ENCODE data around the gene ACOX1.

ACOX1 gene

GRCh38 chr17:75922173-75922961, 56.6 kb downstream of the ACOX1 start:
- no peak overlapping the region for H3K27ac Mint-ChIP-seq
- H3K27me3 Mint-ChIP-seq (ENCODE audit: low read depth) = no peaks in the 10 kb centered on the region
- H3K4me1 Mint-ChIP-seq (ENCODE audit: low read depth) = no peaks in the 10 kb centered on the region
- DNase-seq (ENCODE audit: low spot score) = no peak
- peaks cover 3% of the 10 kb centered on the region for H3K36me3 Mint-ChIP-seq (ENCODE audit: low read depth)
- no peaks in the 10 kb centered on the region for H3K9me3 Mint-ChIP-seq
- no peak overlapping the region for H3K4me3 Mint-ChIP-seq

- Mint-ChIP-seq H3K4me3 (no peak overlapping the region), H3K9me3 (no peaks in the 10 kb centered on the region), H3K36me3 (ENCODE audit: low read depth) (peaks cover 6% of the 10 kb centered on the region), H3K4me1 (ENCODE audit: low read depth) (peaks cover 3% of the 10 kb centered on the region), H3K27me3 (ENCODE audit: low read depth) (no peaks in the 10 kb centered on the region), H3K27ac (no peak overlapping the region)
- no peak for DNase-seq (ENCODE audit: low spot score)
Measured at GRCh38 chr17:75921596-75921995, 57.4 kb downstream of the ACOX1 start.

DNA sequence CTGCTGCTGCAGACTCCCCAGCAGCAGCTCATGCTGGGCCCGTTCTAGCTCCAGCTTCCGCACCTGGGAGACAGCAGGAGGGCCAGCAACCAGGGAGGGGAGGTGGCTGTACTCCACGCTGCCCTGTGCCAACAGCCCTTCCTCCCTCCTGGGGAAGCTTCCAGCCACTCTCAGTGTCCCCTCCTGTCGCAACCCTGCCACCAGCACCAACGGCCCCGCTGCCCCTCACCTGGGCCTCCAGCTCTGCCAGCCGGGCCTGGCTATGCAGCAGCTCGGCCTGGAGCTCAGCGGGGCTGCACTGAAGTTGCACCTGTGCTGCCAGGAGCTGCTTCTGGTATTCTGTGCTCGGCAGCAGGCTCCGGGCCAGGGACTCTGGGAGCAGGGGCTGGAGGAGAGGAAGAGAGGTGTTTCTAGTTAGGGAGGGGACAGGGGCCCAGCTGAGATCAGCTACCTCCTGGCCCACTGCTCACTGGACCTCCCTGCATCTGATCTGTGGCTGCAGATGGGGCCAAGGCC, 58.9 kb downstream of the ACOX1 start:
- Mint-ChIP-seq H3K27ac (no peak overlapping the region), H3K36me3 (ENCODE audit: low read depth) (peaks cover 6% of the 10 kb centered on the region)

GRCh38 chr17:75919611-75920010, 59.4 kb downstream of the ACOX1 start:
- peaks cover 3% of the 10 kb centered on the region for H3K4me1 Mint-ChIP-seq (ENCODE audit: low read depth)
- H3K27ac Mint-ChIP-seq = no peak overlapping the region
- H3K27me3 Mint-ChIP-seq (ENCODE audit: low read depth) = no peaks in the 10 kb centered on the region
- DNase-seq (ENCODE audit: low spot score) = no peak
- no peak overlapping the region for H3K4me3 Mint-ChIP-seq
- H3K9me3 Mint-ChIP-seq = no peaks in the 10 kb centered on the region
- peaks cover 6% of the 10 kb centered on the region for H3K36me3 Mint-ChIP-seq (ENCODE audit: low read depth)

More for the DNA sequence above, 58.9 kb downstream of the ACOX1 start:
- no peaks in the 10 kb centered on the region for H3K9me3 Mint-ChIP-seq
- no peak overlapping the region for H3K4me3 Mint-ChIP-seq
- no peaks in the 10 kb centered on the region for H3K27me3 Mint-ChIP-seq (ENCODE audit: low read depth)
- H3K4me1 Mint-ChIP-seq (ENCODE audit: low read depth) = peaks cover 3% of the 10 kb centered on the region
- DNase-seq (ENCODE audit: low spot score) = no peak

- H3K36me3 Mint-ChIP-seq (ENCODE audit: low read depth) = peaks cover 6% of the 10 kb centered on the region
- H3K4me3 Mint-ChIP-seq = no peak overlapping the region
- no peaks in the 10 kb centered on the region for H3K27me3 Mint-ChIP-seq (ENCODE audit: low read depth)
- H3K9me3 Mint-ChIP-seq = no peaks in the 10 kb centered on the region
- no peak for DNase-seq (ENCODE audit: low spot score)
- no peak overlapping the region for H3K27ac Mint-ChIP-seq
- H3K4me1 Mint-ChIP-seq (ENCODE audit: low read depth) = peaks cover 3% of the 10 kb centered on the region
Measured at GRCh38 chr17:75917917-75918445, 61.0 kb downstream of the ACOX1 start.

GRCh38 chr17:75917141-75917916, 61.6 kb downstream of the ACOX1 start:
- Mint-ChIP-seq H3K27ac (peak overlapping the region; percentile 53), H3K4me1 (ENCODE audit: low read depth) (peaks cover 3% of the 10 kb centered on the region), H3K9me3 (no peaks in the 10 kb centered on the region), H3K4me3 (no peak overlapping the region), H3K36me3 (ENCODE audit: low read depth) (peaks cover 6% of the 10 kb centered on the region), H3K27me3 (ENCODE audit: low read depth) (no peaks in the 10 kb centered on the region)
- DNase-seq (ENCODE audit: low spot score) = no peak

GRCh38 chr17:75915268-75915667, 63.7 kb downstream of the ACOX1 start:
- H3K27ac Mint-ChIP-seq = no peak overlapping the region
- peaks cover 6% of the 10 kb centered on the region for H3K36me3 Mint-ChIP-seq (ENCODE audit: low read depth)
- peaks cover 3% of the 10 kb centered on the region for H3K4me1 Mint-ChIP-seq (ENCODE audit: low read depth)
- no peak for DNase-seq (ENCODE audit: low spot score)
- no peak overlapping the region for H3K4me3 Mint-ChIP-seq
- no peaks in the 10 kb centered on the region for H3K9me3 Mint-ChIP-seq
- no peaks in the 10 kb centered on the region for H3K27me3 Mint-ChIP-seq (ENCODE audit: low read depth)

GRCh38 chr17:75914643-75915267, 64.2 kb downstream of the ACOX1 start:
- peaks cover 3% of the 10 kb centered on the region for H3K4me1 Mint-ChIP-seq (ENCODE audit: low read depth)
- no peaks in the 10 kb centered on the region for H3K27me3 Mint-ChIP-seq (ENCODE audit: low read depth)
- H3K9me3 Mint-ChIP-seq = no peaks in the 10 kb centered on the region
- H3K27ac Mint-ChIP-seq = no peak overlapping the region
- no peak overlapping the region for H3K4me3 Mint-ChIP-seq
- DNase-seq (ENCODE audit: low spot score) = no peak
- H3K36me3 Mint-ChIP-seq (ENCODE audit: low read depth) = peaks cover 6% of the 10 kb centered on the region

DNA sequence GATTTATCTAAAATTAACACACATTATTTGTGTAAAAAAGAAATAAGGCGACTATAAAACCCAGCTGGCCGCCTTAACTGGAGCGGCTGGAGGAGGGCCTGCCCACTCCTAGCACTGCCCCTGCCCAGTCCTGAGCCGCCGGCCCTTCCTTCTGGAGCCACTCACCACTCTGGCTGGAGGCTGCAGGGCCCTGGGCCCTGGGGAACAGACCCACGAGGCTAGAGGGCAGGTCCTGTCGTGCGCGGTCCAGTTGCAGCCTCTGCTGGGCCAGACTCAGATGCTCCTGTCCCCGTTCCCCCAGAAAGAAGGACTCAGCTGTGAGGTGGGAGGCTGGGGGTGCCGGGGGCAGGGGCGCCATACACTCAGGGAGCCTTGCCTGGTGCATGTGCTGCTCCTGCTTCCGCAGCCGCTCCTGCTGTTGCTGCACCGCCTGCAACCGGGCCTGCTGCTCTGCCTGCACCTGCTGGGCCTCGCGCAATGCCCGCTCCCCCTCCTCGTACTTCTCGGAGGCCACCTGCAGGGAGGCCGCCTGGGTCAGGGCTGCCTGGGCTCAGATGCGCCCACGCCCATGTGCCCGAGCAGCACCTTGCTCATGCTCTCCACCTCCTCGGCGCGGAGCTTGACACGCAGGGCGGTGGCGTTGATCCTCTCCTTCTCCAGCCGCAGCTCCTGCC, 65.3 kb downstream of the ACOX1 start:
- no peak overlapping the region for H3K27ac Mint-ChIP-seq
- peaks cover 3% of the 10 kb centered on the region for H3K4me1 Mint-ChIP-seq (ENCODE audit: low read depth)
- DNase-seq (ENCODE audit: low spot score) = no peak
- peaks cover 3% of the 10 kb centered on the region for H3K36me3 Mint-ChIP-seq (ENCODE audit: low read depth)
- no peak overlapping the region for H3K4me3 Mint-ChIP-seq
- no peaks in the 10 kb centered on the region for H3K9me3 Mint-ChIP-seq
- H3K27me3 Mint-ChIP-seq (ENCODE audit: low read depth) = no peaks in the 10 kb centered on the region

GRCh38 chr17:75910699-75911098, 68.3 kb downstream of the ACOX1 start:
- peaks cover 11% of the 10 kb centered on the region for H3K4me1 Mint-ChIP-seq (ENCODE audit: low read depth)
- H3K36me3 Mint-ChIP-seq (ENCODE audit: low read depth) = no peaks in the 10 kb centered on the region
- DNase-seq (ENCODE audit: low spot score) = no peak
- H3K27ac Mint-ChIP-seq = no peak overlapping the region
- H3K9me3 Mint-ChIP-seq = no peaks in the 10 kb centered on the region
- no peaks in the 10 kb centered on the region for H3K27me3 Mint-ChIP-seq (ENCODE audit: low read depth)
- H3K4me3 Mint-ChIP-seq = no peak overlapping the region

DNA sequence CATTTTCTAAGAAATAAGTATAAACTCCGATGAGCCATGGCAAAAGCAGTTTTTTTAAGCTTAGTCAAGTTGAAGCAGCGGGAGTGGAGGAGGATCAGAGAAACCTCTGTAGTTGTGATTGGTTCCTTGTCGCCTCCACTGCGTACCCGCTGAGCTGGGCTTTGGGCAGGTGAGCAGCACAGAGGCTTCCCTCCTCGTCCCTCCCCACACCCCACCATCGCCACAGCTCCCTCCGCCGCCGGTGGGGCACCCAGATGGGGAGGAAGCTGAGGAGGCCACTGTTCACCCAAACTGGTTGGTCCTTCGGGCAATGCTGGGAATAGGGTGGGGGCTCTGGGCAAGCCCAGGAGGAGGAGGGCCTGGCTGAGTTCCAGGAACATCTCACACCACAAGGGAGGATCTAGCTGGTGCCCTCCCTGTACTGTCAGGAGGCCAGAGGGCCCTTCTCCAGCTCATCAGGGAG, 69.1 kb downstream of the ACOX1 start:
- Mint-ChIP-seq H3K27ac (no peak overlapping the region), H3K9me3 (no peaks in the 10 kb centered on the region), H3K27me3 (ENCODE audit: low read depth) (no peaks in the 10 kb centered on the region), H3K4me1 (ENCODE audit: low read depth) (peaks cover 14% of the 10 kb centered on the region), H3K36me3 (ENCODE audit: low read depth) (no peaks in the 10 kb centered on the region), H3K4me3 (no peak overlapping the region)
- no peak for DNase-seq (ENCODE audit: low spot score)

DNA sequence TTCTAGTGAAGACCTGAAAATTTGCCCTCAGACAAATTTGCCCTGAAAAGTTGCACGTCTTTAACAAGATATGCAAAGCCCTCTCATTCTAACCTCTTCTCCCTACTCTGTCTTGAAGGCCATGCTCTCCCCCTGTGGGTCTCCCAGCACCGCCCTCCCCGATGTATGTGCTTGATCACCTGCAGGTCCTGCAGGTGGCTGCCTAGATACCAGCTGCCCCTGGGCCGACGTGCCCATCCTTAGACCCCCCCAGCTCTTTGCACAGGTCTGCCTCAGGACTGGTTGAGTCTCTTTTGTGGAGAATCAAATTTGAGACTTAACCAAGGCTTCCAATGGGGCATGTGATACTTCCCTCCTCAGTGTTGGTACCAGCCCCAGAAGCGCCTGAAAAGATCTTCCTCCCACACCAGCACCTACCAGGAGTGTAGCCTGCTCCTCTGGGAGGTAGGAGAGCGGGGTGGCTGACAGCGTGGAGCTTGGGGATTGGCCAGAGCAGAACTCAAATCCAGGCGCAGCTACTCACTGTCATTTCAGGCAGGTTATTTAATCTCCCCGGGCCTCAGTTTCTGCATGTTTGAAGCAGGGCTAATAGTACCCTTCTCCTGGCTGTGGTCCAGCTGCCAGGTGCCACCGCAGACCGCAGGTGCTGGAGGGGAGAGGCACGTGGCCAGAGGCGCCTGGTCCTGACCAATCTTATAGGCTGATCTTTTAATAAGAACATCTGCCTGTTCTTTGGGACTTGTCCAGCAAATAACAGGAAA, 69.7 kb downstream of the ACOX1 start:
- no peaks in the 10 kb centered on the region for H3K36me3 Mint-ChIP-seq (ENCODE audit: low read depth)
- H3K9me3 Mint-ChIP-seq = no peaks in the 10 kb centered on the region
- H3K27me3 Mint-ChIP-seq (ENCODE audit: low read depth) = no peaks in the 10 kb centered on the region
- H3K4me1 Mint-ChIP-seq (ENCODE audit: low read depth) = peaks cover 14% of the 10 kb centered on the region
- H3K27ac Mint-ChIP-seq = peak overlapping the region; percentile 50
- DNase-seq (ENCODE audit: low spot score) = no peak
- no peak overlapping the region for H3K4me3 Mint-ChIP-seq

DNA sequence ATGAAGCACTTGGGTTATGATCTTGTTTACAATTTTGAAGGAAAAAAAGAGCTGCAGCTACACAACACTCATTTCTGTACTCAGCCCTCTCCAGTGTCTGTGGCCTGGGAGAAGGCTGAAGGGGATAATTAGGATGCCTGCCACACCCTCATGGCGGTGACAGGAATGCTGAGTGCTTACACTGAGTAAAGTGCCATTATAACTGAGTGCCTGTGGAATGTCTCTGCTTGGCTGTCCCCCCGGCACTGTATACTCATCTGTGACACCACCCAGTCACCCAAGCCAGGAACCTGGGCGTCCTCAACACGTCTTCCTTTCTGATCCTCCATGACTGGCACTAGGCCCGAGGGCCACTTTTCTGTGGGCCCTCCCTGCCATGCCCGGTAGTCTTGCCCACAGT, 70.8 kb downstream of the ACOX1 start:
- no peaks in the 10 kb centered on the region for H3K9me3 Mint-ChIP-seq
- no peak overlapping the region for H3K27ac Mint-ChIP-seq

More for the DNA sequence above, 70.8 kb downstream of the ACOX1 start:
- no peaks in the 10 kb centered on the region for H3K27me3 Mint-ChIP-seq (ENCODE audit: low read depth)
- H3K4me3 Mint-ChIP-seq = no peak overlapping the region
- no peak for DNase-seq (ENCODE audit: low spot score)
- peaks cover 16% of the 10 kb centered on the region for H3K4me1 Mint-ChIP-seq (ENCODE audit: low read depth)
- H3K36me3 Mint-ChIP-seq (ENCODE audit: low read depth) = peaks cover 2% of the 10 kb centered on the region
